HG02981 (cell line): Measurements from ENCODE around the gene MMP14.
A peak's percentile ranks its signal among the peaks of the same experiment; 100 is the strongest.
"Not testable (repeated sequence)": the region's sequence is repeated elsewhere in the genome, so short reads cannot be mapped to it uniquely, and the experiment has no call there.

ENCODE experiments used
- ATAC-seq: cut with Tn5 transposase; IDR thresholded peaks from one replicate; pipeline ENCODE4 v1.9.1; 2021; ENCODE audit warnings: mild to moderate bottlenecking, moderate library complexity; ENCODE audit not compliant: unreplicated experiment

Gene MMP14

DNA sequence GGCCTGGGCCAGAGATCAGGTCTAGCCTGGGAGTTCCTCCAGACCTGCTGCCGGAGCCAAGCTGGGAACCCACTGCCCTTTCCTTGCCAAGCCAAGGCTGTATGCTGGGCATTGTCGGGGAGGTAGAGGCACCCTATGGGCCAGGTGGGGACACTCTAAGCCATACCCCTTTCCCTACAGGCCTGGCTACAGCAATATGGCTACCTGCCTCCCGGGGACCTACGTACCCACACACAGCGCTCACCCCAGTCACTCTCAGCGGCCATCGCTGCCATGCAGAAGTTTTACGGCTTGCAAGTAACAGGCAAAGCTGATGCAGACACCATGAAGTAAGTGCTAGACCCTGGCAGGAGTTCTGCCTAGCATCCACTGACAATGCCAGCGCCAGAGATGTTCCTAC is 4.9 kb downstream of the MMP14 start:
- ATAC-seq = no peak

- ATAC-seq = no peak
Observed at GRCh38 chr14:22841769-22842168, 5.4 kb downstream of the MMP14 start.

DNA sequence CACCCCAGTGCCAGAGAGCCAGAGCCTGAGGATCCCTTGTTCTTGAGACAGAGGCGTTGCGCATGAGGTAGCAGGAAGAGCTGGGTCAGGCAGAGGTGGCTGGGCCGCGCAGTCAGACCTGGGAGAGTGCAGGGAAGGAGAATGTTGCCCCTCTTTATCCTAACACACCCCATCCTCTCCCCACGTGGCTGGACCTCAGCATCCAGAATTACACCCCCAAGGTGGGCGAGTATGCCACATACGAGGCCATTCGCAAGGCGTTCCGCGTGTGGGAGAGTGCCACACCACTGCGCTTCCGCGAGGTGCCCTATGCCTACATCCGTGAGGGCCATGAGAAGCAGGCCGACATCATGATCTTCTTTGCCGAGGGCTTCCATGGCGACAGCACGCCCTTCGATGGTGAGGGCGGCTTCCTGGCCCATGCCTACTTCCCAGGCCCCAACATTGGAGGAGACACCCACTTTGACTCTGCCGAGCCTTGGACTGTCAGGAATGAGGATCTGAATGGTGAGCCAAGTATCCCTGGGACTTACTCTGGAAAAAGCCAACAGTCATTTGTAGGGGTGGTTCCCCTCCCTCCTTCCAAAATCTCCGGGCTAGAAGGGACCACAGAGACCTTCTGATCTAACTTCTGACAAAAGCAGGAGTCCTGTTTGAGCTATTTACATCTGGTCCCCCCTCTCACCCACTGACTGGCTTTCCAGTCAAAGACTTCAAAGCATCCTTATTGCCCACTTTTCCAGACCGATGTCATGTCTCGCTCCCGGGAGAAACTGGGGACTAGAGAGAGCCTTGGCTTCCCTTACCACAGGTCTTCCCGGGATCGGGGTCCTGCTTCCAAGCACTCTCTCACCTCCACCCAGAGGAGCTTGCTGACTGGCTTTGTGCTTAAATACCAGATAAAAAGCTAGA is 6.1 kb downstream of the MMP14 start:
- ATAC-seq = no peak

DNA sequence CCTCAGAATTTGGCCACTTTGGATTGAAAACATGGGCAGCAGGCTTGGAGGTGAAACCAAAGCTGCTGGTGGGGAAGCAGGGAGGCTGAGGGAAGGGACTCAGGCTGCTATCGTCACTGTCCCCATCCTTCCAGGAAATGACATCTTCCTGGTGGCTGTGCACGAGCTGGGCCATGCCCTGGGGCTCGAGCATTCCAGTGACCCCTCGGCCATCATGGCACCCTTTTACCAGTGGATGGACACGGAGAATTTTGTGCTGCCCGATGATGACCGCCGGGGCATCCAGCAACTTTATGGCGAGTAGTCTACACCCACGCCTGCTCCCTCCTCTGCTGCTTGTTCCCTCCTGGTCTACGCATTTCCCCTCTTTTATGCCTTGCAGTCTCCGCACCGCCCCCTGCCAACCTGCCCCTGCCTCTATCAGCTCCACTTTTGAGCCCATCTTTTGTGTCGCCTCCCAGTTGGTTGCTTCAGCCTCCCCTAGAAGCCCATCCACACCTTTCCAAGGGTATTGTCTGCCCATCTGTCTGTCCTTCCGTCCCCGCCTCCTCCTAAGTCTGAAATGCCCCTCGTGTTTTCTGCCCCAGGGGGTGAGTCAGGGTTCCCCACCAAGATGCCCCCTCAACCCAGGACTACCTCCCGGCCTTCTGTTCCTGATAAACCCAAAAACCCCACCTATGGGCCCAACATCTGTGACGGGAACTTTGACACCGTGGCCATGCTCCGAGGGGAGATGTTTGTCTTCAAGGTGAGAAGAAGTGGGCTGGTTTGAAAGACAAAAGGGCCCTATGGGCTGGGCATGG is 6.9 kb downstream of the MMP14 start:
- ATAC-seq = no peak

GRCh38 chr14:22844221-22845102 is 8.1 kb downstream of the MMP14 start:
- ATAC-seq = no peak

DNA sequence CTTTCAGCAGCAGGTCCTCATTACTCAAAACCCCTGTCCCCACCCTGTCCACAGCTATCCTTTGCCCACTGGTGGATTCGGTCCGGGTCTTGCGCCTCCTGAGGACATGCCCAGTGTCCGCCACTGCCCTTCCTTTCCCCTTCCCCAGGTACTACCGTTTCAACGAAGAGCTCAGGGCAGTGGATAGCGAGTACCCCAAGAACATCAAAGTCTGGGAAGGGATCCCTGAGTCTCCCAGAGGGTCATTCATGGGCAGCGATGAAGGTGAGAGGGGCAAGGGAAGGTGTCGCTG is 8.7 kb downstream of the MMP14 start:
- ATAC-seq = no peak

- no peak for ATAC-seq
Observed at GRCh38 chr14:22845821-22846625, 9.6 kb downstream of the MMP14 start.

- no peak for ATAC-seq
Observed at GRCh38 chr14:22846811-22847307, 10.5 kb downstream of the MMP14 start.

DNA sequence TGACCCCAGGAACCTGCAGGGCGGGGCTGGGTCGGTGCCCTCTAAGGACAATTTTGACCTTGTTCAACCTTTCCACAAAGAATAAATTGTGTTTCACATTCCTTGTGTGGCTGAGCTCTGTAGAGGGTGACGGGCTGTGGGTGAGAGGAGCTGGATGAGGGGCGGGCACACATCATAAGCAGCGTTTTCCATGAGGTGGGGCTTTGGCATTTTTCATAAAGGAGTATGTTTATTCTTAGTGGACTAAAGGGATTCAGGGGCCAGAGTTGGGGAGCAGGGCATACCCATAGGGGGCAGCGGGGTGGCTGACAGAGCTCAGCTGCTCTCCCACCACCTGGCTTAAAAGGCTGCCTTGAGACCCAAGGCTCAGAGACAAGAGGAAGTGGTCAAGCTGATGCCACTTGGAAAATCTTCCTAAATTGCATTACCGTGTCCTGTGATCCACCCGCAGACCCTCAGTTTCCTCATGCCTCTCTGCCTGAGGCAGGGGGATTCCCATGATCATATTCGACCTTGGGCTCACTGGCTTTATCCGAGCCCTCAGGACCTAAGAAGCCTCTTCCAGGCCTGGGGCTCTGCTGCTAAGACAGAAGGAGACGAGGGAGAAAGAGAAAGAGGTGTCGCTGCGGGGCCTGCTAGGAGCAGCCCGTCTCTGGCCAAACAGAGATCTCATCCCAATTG is 11.4 kb downstream of the MMP14 start:
- ATAC-seq = no peak

DNA sequence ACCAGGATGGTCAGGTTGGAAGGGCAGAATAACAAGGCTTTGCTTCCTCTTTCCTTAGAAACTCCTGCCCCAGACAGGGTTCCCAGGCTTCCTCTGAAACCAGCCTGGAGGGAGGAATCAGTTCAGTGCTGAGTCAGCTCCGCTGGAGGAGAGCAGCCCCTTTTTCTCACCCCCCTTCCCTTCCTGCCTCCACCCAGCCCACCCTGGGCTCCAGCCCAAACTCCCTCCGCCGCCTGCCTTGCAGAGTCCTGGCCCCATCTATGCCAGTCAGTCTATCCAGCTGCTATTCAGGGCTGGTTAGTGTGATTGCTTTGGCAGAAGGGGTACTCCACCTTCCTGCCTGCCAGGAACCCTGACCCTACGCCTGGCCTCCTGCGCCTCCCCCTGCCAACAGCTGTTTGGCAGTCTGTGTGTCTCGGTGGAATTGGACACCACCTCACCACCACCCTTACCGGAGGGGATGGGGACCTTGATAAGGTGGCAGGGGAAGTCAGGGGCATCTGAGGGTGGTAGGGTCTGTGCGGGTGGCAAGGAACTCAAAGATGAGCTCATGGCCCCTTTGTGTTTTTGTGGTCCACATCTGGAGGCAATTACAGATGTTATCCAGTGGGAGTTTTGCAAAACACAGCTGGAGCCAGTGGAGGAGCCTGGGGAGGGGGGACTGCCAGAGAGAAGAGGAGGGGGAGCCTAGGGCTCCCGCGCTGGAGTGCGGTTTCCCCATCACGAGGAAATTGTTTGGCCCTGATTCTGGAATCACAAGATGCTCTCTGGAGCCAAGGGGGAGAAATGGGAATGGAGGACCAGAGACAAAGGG is 12.2 kb downstream of the MMP14 start:
- no peak for ATAC-seq

GRCh38 chr14:22849212-22849819 is 12.9 kb downstream of the MMP14 start:
- ATAC-seq = no peak

- ATAC-seq = no peak
Observed at GRCh38 chr14:22850944-22851764, 14.8 kb downstream of the MMP14 start.

DNA sequence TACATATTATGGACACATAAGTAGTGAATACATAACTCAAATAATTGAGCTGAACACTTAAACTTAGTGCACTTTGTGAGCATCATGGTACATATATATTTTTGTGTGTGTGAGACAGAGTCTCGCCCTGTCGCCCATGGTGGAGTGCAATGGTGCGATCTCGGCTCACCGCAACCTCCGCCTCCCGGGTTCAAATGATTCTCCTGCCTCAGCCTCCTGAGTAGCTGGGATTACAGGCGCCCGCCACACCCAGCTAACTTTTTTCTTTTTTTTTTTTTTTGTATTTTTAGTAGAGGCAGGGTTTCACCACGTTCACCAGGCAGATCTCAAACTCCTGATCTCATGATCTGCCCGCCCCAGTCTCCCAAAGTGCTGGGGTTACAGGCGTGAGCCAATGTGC is 15.8 kb downstream of the MMP14 start:
- ATAC-seq = not testable (repeated sequence)

- ATAC-seq = no peak
Observed at GRCh38 chr14:22852599-22852939, 16.2 kb downstream of the MMP14 start.

- peak; percentile 55 for ATAC-seq
Observed at GRCh38 chr14:22852940-22853767, 16.8 kb downstream of the MMP14 start.

- not testable (repeated sequence) for ATAC-seq
Observed at GRCh38 chr14:22854296-22854695, 17.9 kb downstream of the MMP14 start.
